Sigmoid colon (tissue), 4 donors: ENCODE results near the gene SLC22A1.

Source experiments
- CTCF ChIP-seq, 4 experiments: fragments of 450-650 bp in 3 of 4; fragments of 200-600 bp in 1 of 4; IDR thresholded peaks; one replicate each; pipeline ENCODE4 v1.5.1; 2016 to 2019; ENCODE audit warnings: antibody characterized with exemption in 4 of 4, mild to moderate bottlenecking in 3 of 4, moderate library complexity in 2 of 4
- EP300 ChIP-seq, 4 donors: sonication (generic); formaldehyde crosslinking; IDR thresholded peaks; one replicate each; pipeline ENCODE4 v1.6.1; 2017; ENCODE audit warnings: antibody characterized with exemption in 4 of 4
- POLR2A ChIP-seq, 2 donors: fragments of 450-650 bp; IDR thresholded peaks; one replicate each; pipeline ENCODE4 v1.6.1; 2016; ENCODE audit warnings: antibody characterized with exemption in 2 of 2, mild to moderate bottlenecking in 2 of 2, moderate library complexity in 2 of 2
- POLR2AphosphoS5 ChIP-seq, 4 donors: sonication (generic); formaldehyde crosslinking; IDR thresholded peaks; one replicate each; pipeline ENCODE4 v1.6.1; 2017; ENCODE audit warnings: antibody characterized with exemption in 4 of 4

DNA sequence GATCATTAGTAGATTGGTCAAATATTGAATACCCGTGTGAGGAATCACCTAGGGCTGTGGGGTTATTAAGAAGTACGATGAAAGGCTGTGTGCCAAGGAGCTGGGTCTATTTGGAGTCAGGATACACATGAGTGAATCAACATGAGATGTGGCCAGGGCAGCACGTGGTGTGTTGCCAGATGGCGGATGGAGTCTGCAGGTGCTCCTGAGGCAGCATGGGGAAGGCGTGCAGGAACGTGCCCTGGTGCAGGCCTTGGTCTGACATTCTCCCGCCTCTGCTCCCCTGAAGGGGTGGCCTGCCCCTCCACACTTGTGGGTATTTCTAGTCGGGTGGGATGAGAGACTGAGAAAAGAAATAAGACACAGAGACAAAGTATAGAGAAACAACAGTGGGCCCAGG, 39.0 kb upstream of the SLC22A1 start:
- TF ChIP-seq CTCF (IDR thresholded peaks at IDR 0.05) (no peak), POLR2A (IDR thresholded peaks at IDR 0.05) (no peak), POLR2AphosphoS5 (IDR thresholded peaks at IDR 0.05) (no peak), EP300 (IDR thresholded peaks at IDR 0.05) (no peak)
